Upper lobe of right lung (tissue), 1 donor: ENCODE results near the gene OR5H14. TPM values are rescaled to one million over a fixed set of nuclear protein-coding genes. Genes with fewer than 3 reads are reported as not detected.

Experiments used
- ATAC-seq: fragments of 200-7000 bp; cut with Tn5 transposase; one replicate; pipeline ENCODE4 v1.9.1; 2020; ENCODE audit warnings: mild to moderate bottlenecking, moderate library complexity
- DNase-seq: peaks from one replicate; pipeline ENCODE4 v3.0.0-alpha.2; 2020
- H3K27ac ChIP-seq: fragments of 200-600 bp; one replicate; pipeline ENCODE4 v1.8.0; 2022
- H3K27me3 ChIP-seq: fragments of 200-600 bp; one replicate; pipeline ENCODE4 v1.8.0; 2022; ENCODE audit warnings: mild to moderate bottlenecking
- H3K36me3 ChIP-seq: fragments of 200-600 bp; one replicate; pipeline ENCODE4 v1.8.0; 2022
- H3K4me1 ChIP-seq: fragments of 200-600 bp; one replicate; pipeline ENCODE4 v1.8.0; 2022
- H3K4me3 ChIP-seq: fragments of 200-600 bp; one replicate; pipeline ENCODE4 v1.8.0; 2022; ENCODE audit warnings: mild to moderate bottlenecking
- H3K9me3 ChIP-seq: fragments of 200-600 bp; one replicate; pipeline ENCODE4 v1.8.0; 2022
- intact Hi-C: fragments of 100-400 bp; cut with DNase I; formaldehyde crosslinking; loops from one replicate; pipeline ENCODE4 v1.11.0; 2022
- total RNA-seq: library from RNA; stranded (reverse); fragmentation: NEBNext Ultra II Directional; extraction: Animal tissue kit (Norgen Biotek cat#: 25700); gene quantifications from one replicate; pipeline ENCODE4 v1.2.1, GENCODE V29; 2021
- TF ChIP-seq, protein P1 (sequence below): fragments of 200-600 bp; IDR thresholded peaks from one replicate; pipeline ENCODE4 v1.8.0; 2022; ENCODE audit warnings: antibody characterized with exemption
- donor health status: DM: no; HTN: yes; CAD: no; lungs with severe emphysema.

Gene OR5H14
- total RNA-seq, 1 donor from 2014 or later: not detected

GRCh38 chr3:98151241-98151640, 4.0 kb downstream of the OR5H14 start:
- H3K27ac ChIP-seq: no peak overlapping the region
- H3K4me1 ChIP-seq: no peaks in the 10 kb centered on the region
- no peaks in the 10 kb centered on the region for H3K36me3 ChIP-seq
- H3K27me3 ChIP-seq: no peaks in the 10 kb centered on the region
- no peak for ATAC-seq
- H3K9me3 ChIP-seq: no peaks in the 10 kb centered on the region
- TF ChIP-seq, protein P1, sequence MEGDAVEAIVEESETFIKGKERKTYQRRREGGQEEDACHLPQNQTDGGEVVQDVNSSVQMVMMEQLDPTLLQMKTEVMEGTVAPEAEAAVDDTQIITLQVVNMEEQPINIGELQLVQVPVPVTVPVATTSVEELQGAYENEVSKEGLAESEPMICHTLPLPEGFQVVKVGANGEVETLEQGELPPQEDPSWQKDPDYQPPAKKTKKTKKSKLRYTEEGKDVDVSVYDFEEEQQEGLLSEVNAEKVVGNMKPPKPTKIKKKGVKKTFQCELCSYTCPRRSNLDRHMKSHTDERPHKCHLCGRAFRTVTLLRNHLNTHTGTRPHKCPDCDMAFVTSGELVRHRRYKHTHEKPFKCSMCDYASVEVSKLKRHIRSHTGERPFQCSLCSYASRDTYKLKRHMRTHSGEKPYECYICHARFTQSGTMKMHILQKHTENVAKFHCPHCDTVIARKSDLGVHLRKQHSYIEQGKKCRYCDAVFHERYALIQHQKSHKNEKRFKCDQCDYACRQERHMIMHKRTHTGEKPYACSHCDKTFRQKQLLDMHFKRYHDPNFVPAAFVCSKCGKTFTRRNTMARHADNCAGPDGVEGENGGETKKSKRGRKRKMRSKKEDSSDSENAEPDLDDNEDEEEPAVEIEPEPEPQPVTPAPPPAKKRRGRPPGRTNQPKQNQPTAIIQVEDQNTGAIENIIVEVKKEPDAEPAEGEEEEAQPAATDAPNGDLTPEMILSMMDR: no peak
- intact Hi-C loops: no loop called here
- no peak for DNase-seq
- no peak overlapping the region for H3K4me3 ChIP-seq

DNA sequence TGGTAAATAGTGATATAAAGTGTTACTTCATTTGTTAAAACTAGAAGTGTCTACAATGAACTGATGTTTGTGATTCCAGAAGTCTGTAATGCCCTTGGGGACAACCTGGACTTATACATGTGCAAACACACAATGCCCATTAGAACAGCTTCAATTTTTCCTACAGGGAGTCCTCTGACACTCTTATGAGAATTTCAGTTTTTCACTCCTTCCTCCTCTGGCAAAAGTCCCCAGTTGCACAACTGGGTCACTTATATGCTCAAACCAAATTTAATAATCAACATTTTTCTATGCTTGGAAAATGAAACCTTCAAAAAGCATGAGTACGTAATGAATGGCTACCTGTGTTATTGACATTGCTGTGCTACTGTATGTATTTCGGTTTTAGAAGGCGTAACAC, 19.1 kb downstream of the OR5H14 start, which contains the start of gene OR5H15:
Gene OR5H15, plus strand, starts transcription at position 301 of the 400 bp plus-strand sequence. CDS start 2,004 bp downstream, outside the sequence.
- H3K4me3 ChIP-seq: no peak within 1 kb of the TSS
- TF ChIP-seq, protein P1: no peak
- H3K9me3 ChIP-seq: no peaks in the 10 kb centered on the region
- no peaks in the 10 kb centered on the region for H3K27me3 ChIP-seq
- intact Hi-C loops: no loop called here
- ATAC-seq (no peak), DNase-seq (no peak)
- no peaks in the 10 kb centered on the region for H3K36me3 ChIP-seq
- H3K4me1 ChIP-seq: no peaks in the 10 kb centered on the region
- H3K27ac ChIP-seq: no peak within 1 kb of the TSS

GRCh38 chr3:98171071-98171470, 23.8 kb downstream of the OR5H14 start:
- intact Hi-C loops: no loop called here
- no peaks in the 10 kb centered on the region for H3K27me3 ChIP-seq
- no peak for ATAC-seq

GRCh38 chr3:98172621-98173020, 25.3 kb downstream of the OR5H14 start:
- H3K27me3 ChIP-seq: no peaks in the 10 kb centered on the region
- ATAC-seq (no peak), DNase-seq (no peak)
- no peaks in the 10 kb centered on the region for H3K9me3 ChIP-seq
- TF ChIP-seq, protein P1: no peak
- H3K4me3 ChIP-seq: no peak overlapping the region
- H3K27ac ChIP-seq: no peak overlapping the region
- intact Hi-C loops: no loop called here
- no peaks in the 10 kb centered on the region for H3K36me3 ChIP-seq
- H3K4me1 ChIP-seq: no peaks in the 10 kb centered on the region

More at GRCh38 chr3:98171071-98171470, 23.8 kb downstream of the OR5H14 start:
- TF ChIP-seq, protein P1: no peak
- no peak for DNase-seq
- H3K4me1 ChIP-seq: no peaks in the 10 kb centered on the region
- no peak overlapping the region for H3K4me3 ChIP-seq
- no peaks in the 10 kb centered on the region for H3K36me3 ChIP-seq
- H3K27ac ChIP-seq: no peak overlapping the region
- no peaks in the 10 kb centered on the region for H3K9me3 ChIP-seq

- Histone ChIP-seq H3K27me3 (no peaks in the 10 kb centered on the region), H3K9me3 (no peaks in the 10 kb centered on the region), H3K4me1 (no peaks in the 10 kb centered on the region), H3K27ac (no peak overlapping the region), H3K36me3 (no peaks in the 10 kb centered on the region), H3K4me3 (no peak overlapping the region)
- DNase-seq (no peak), ATAC-seq (peak; percentile 26)
- TF ChIP-seq, protein P1: no peak
- intact Hi-C loops: no loop called here
Observed at GRCh38 chr3:98180319-98180890, 33.1 kb downstream of the OR5H14 start.

GRCh38 chr3:98182196-98182595, 34.9 kb downstream of the OR5H14 start:
- no peaks in the 10 kb centered on the region for H3K27me3 ChIP-seq
- no peaks in the 10 kb centered on the region for H3K4me1 ChIP-seq
- no peaks in the 10 kb centered on the region for H3K36me3 ChIP-seq
- H3K27ac ChIP-seq: no peak overlapping the region
- no peak for ATAC-seq
- H3K4me3 ChIP-seq: no peak overlapping the region
- TF ChIP-seq, protein P1: no peak
- no peak for DNase-seq
- intact Hi-C loops: no loop called here
- H3K9me3 ChIP-seq: no peaks in the 10 kb centered on the region
